Liver (tissue), 9 donors: ENCODE data around the gene IL2RA. TPM values are rescaled to one million over a fixed set of nuclear protein-coding genes. Genes with fewer than 3 reads are reported as not detected.

Experiments
- DNase-seq: peaks from one replicate; pipeline ENCODE4 v3.0.0-alpha.2; 2017; ENCODE audit warnings: low spot score
- H3K27ac ChIP-seq, 2 donors: one replicate each; pipeline ENCODE4 v1.7.0; 2013; ENCODE audit warnings: inconsistent platforms in 2 of 2, low read length in 2 of 2, control low read depth in 1 of 2, low read depth in 1 of 2, mild to moderate bottlenecking in 1 of 2
- H3K27me3 ChIP-seq, 4 donors: one replicate each; pipeline versions ENCODE4 v1.6.1 to v1.7.0; 2013; ENCODE audit warnings: low read length in 3 of 4, inconsistent platforms in 1 of 4, mild to moderate bottlenecking in 1 of 4, moderate library complexity in 1 of 4; ENCODE audit not compliant: control insufficient read depth in 4 of 4, insufficient read depth in 4 of 4
- H3K36me3 ChIP-seq, 4 donors: one replicate each; pipeline versions ENCODE4 v1.6.1 to v1.7.0; 2013; ENCODE audit warnings: low read length in 3 of 4, mild to moderate bottlenecking in 3 of 4, low read depth in 1 of 4, moderate library complexity in 1 of 4; ENCODE audit not compliant: control insufficient read depth in 4 of 4, insufficient read depth in 3 of 4
- H3K4me1 ChIP-seq, 4 donors: one replicate each; pipeline versions ENCODE4 v1.6.1 to v1.7.0; 2013; ENCODE audit warnings: low read length in 3 of 4, mild to moderate bottlenecking in 3 of 4, moderate library complexity in 1 of 4; ENCODE audit not compliant: control insufficient read depth in 4 of 4, insufficient read depth in 4 of 4
- H3K4me3 ChIP-seq, 3 donors: one replicate each; pipeline versions ENCODE4 v1.6.1 to v1.7.0; 2013; ENCODE audit warnings: low read length in 3 of 3, control low read depth in 1 of 3, low read depth in 1 of 3, mild to moderate bottlenecking in 1 of 3
- H3K9ac ChIP-seq, 2 donors: one replicate each; pipeline ENCODE4 v1.7.0; 2013; ENCODE audit warnings: low read length in 2 of 2, mild to moderate bottlenecking in 2 of 2, moderate library complexity in 2 of 2, control low read depth in 1 of 2, low read depth in 1 of 2
- H3K9me3 ChIP-seq, 4 donors: one replicate each; pipeline versions ENCODE4 v1.6.1 to v1.7.0; 2013; ENCODE audit warnings: low read length in 3 of 4; ENCODE audit not compliant: control insufficient read depth in 4 of 4
- CTCF ChIP-seq: fragments of 150-350 bp; IDR thresholded peaks from 2 replicates; pipeline ENCODE4 v1.5.1; 2017; ENCODE audit warnings: improper control_type of control experiment, low read depth, low read length; ENCODE audit not compliant: missing input control
- EGR1 ChIP-seq, 2 donors: IDR thresholded peaks; 2 replicates each; pipeline ENCODE4 v1.6.1; 2016 to 2018; ENCODE audit warnings: antibody characterized with exemption in 2 of 2, low read depth in 2 of 2
- FOXA1 ChIP-seq: IDR thresholded peaks from 2 replicates; pipeline ENCODE4 v1.6.1; 2016; ENCODE audit warnings: antibody characterized with exemption
- FOXA2 ChIP-seq: IDR thresholded peaks from 2 replicates; pipeline ENCODE4 v1.6.1; 2016; ENCODE audit warnings: antibody characterized with exemption
- GABPA ChIP-seq, 2 donors: IDR thresholded peaks in 1 of 2; conservative IDR thresholded peaks in 1 of 2; 2 replicates each; pipeline ENCODE4 v1.6.1; 2016; ENCODE audit warnings: antibody characterized with exemption in 2 of 2, mild to moderate bottlenecking in 1 of 2, moderate library complexity in 1 of 2
- HNF4A ChIP-seq, 2 donors: conservative IDR thresholded peaks; 2 replicates each; pipeline ENCODE4 v1.6.1; 2016; ENCODE audit warnings: antibody characterized with exemption in 2 of 2, mild to moderate bottlenecking in 2 of 2
- JUND ChIP-seq, 2 donors: IDR thresholded peaks; 2 replicates each; pipeline ENCODE4 v1.6.1; 2016; ENCODE audit warnings: antibody characterized with exemption in 2 of 2
- MAX ChIP-seq: IDR thresholded peaks from 2 replicates; pipeline ENCODE4 v1.6.1; 2016; ENCODE audit warnings: antibody characterized with exemption
- NR2F2 ChIP-seq: IDR thresholded peaks from 2 replicates; pipeline ENCODE4 v1.6.1; 2016; ENCODE audit warnings: antibody characterized with exemption
- RAD21 ChIP-seq, 2 donors: IDR thresholded peaks; 2 replicates each; pipeline ENCODE4 v1.6.1; 2016; ENCODE audit warnings: antibody characterized with exemption in 2 of 2, mild to moderate bottlenecking in 2 of 2
- REST ChIP-seq: IDR thresholded peaks from 2 replicates; pipeline ENCODE4 v1.6.1; 2016; ENCODE audit warnings: antibody characterized with exemption, mild to moderate bottlenecking
- RXRA ChIP-seq, 2 donors: IDR thresholded peaks; 2 replicates each; pipeline ENCODE4 v1.6.1; 2017 to 2018; ENCODE audit warnings: antibody characterized with exemption in 2 of 2, mild to moderate bottlenecking in 1 of 2
- SP1 ChIP-seq: IDR thresholded peaks from 2 replicates; pipeline ENCODE4 v1.6.1; 2018; ENCODE audit warnings: antibody characterized with exemption, mild to moderate bottlenecking
- TAF1 ChIP-seq: conservative IDR thresholded peaks from 2 replicates; pipeline ENCODE4 v1.6.1; 2016; ENCODE audit warnings: antibody characterized with exemption, mild to moderate bottlenecking
- YY1 ChIP-seq: IDR thresholded peaks from 2 replicates; pipeline ENCODE4 v1.6.1; 2016; ENCODE audit warnings: antibody characterized with exemption, mild to moderate bottlenecking
- ZBTB33 ChIP-seq: IDR thresholded peaks from 2 replicates; pipeline ENCODE4 v1.6.1; 2016; ENCODE audit warnings: antibody characterized with exemption
- WGBS: extraction: QIAGEN DNeasy Blood & Tissue Kit; methylation state at CpG from one replicate; pipeline ENCODE4 v1.1.7; 2013; 5-methylcytosine and 5-hydroxymethylcytosine counted together
- polyA plus RNA-seq, 2 donors: library from polyadenylated mRNA; stranded (reverse) in 1 of 2; unstranded in 1 of 2; fragments of 200-250 nt in 1 of 2; fragments of >200 nt in 1 of 2; fragmentation: Nextera tagmentation in 1 of 2; extraction: Ambion mirVana in 1 of 2; gene quantifications; one replicate each; pipeline versions ENCODE4 v1.2.1 to v1.2.3, GENCODE V29; 2013 to 2015
- total RNA-seq, 2 donors: library from RNA; depleted of rRNA; stranded (reverse); fragments of >200 nt; gene quantifications; one replicate each; pipeline ENCODE4 v1.2.3, GENCODE V29; 2014
- donor health status: healthy.
- donor health status: healthy.
- donor health status: healthy.
- donor health status: healthy.
- donor health status: healthy.

IL2RA gene
- total and polyA plus RNA-seq, 4 donors = 0.46 to 1.6 TPM; not detected in 2

- no peaks in the 10 kb centered on the region for H3K36me3 ChIP-seq
- 89% methylated on average over 4 of the region's 4 CpGs for WGBS
- H3K27ac ChIP-seq = peak overlapping the region; percentile 73 to 82
- H3K4me3 ChIP-seq = no peak overlapping the region
- peak overlapping the region in 1 of 2 donors; percentile 18 for H3K9ac ChIP-seq
- H3K9me3 ChIP-seq = no peaks in the 10 kb centered on the region
- TF ChIP-seq GABPA (IDR thresholded peaks at IDR 0.05 in 1 of 2, conservative IDR thresholded peaks at IDR 0.05 in 1 of 2) = no peak
- TF ChIP-seq TAF1 = no peak
- no peak for TF ChIP-seq ZBTB33
- TF ChIP-seq FOXA1 = no peak
- TF ChIP-seq MAX = no peak
- no peak for TF ChIP-seq EGR1 (IDR thresholded peaks at IDR 0.05; ENCODE audit: low read depth in 2 of 2)
- no peak for TF ChIP-seq NR2F2
- TF ChIP-seq REST = no peak
- no peak for TF ChIP-seq JUND (IDR thresholded peaks at IDR 0.05)
- TF ChIP-seq YY1 = no peak
- no peaks in the 10 kb centered on the region for H3K27me3 ChIP-seq
- peaks cover 0 to 16% (median 11%) of the 10 kb centered on the region in 4 donors for H3K4me1 ChIP-seq
- DNase-seq = no peak
These were observed 8.9 kb downstream of the IL2RA start for GRCh38 chr10:6053303-6053702.

- no peak overlapping the region for H3K4me3 ChIP-seq
These were observed 9.6 kb downstream of the IL2RA start for GRCh38 chr10:6052247-6053221.

More at GRCh38 chr10:6052247-6053221, 9.6 kb downstream of the IL2RA start:
- Histone ChIP-seq H3K27me3 (no peaks in the 10 kb centered on the region), H3K36me3 (no peaks in the 10 kb centered on the region), H3K9me3 (no peaks in the 10 kb centered on the region), H3K9ac (peak overlapping the region in 1 of 2 donors; percentile 38), H3K4me1 (peaks cover 0 to 16% (median 11%) of the 10 kb centered on the region in 4 donors), H3K27ac (no peak overlapping the region)
- no peak for DNase-seq
- no peak for TF ChIP-seq RXRA (IDR thresholded peaks at IDR 0.05)
- TF ChIP-seq SP1 = no peak
- no peak for TF ChIP-seq HNF4A (conservative IDR thresholded peaks at IDR 0.05)
- no peak for TF ChIP-seq REST
- no peak for TF ChIP-seq MAX
- no peak for TF ChIP-seq FOXA2
- no peak for TF ChIP-seq JUND (IDR thresholded peaks at IDR 0.05)
- TF ChIP-seq FOXA1 = no peak
- no peak for TF ChIP-seq RAD21 (IDR thresholded peaks at IDR 0.05)
- no peak for TF ChIP-seq CTCF
- WGBS = 85% methylated on average over 17 of the region's 17 CpGs
